SIG-M5 treated with dmso at 0.1 percent for 504 hours (cell line): ENCODE data around the gene RAP1GAP.
"Not testable (repeated sequence)": the region's sequence is repeated elsewhere in the genome, so short reads cannot be mapped to it uniquely, and the experiment has no call there.

Experiments used
- DNase-seq: peaks from one replicate; lab custom pipeline; 2025; ENCODE audit not compliant: unreplicated experiment; lab: John Stamatoyannopoulos, UW

RAP1GAP gene

DNA sequence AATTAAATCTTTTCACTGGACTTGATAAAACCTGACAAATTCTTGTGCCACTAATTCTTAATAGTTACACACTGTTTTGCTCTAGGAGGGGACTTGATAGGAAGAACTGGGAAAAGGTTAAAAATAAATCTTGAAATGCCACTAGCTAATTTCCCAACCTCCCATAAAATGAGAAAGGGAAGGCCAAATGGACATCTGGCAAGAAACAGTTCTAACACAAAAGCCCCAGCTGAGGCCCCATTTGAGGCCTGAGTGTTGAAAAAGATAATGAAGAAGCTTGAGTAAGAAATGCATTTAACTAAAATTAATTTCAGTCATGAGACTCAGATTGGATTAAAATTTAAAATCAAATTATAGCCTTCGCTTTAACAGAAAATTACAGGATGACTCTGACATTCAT lies 11.2 kb upstream of the RAP1GAP start:
- DNase-seq = no peak

DNA sequence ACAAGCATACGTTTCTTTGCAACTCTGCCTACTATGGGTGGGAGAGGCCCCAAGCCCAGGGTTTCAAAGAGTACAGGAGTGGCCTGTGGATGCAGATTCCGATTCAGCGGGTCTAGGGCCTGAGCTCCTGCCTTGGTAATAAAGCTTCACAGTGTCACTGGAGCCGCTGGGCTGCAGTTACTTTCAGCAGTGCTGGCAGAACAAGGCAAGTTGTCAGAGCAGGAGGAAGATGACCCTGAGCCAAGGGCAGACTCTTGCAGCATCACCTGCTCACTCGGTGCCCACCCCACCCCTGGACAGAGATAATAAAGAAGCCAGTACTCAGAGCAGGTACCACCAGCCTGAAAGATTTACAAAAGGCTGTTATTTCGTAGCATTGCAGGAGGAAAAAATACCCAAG lies 8.0 kb upstream of the RAP1GAP start:
- DNase-seq = no peak

DNA sequence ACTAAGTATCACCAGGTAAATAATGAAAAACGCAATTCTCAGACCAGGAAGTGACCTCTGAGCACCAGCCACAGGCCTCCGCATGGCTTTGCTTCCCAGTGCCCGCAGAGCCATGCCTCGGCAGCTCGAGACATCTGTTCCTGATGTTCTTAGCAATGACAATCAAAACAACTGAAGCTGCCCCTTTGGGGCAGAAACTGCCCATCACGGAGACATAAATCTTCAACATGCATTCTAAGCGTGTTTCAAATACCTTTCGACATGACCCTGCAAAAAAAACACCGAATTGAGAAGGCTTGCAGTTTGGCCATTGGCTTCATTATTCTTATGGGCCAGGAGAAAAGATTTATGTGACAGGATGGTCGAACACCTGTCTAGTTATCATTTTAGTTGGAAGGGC lies 5.8 kb upstream of the RAP1GAP start:
- no peak for DNase-seq

DNA sequence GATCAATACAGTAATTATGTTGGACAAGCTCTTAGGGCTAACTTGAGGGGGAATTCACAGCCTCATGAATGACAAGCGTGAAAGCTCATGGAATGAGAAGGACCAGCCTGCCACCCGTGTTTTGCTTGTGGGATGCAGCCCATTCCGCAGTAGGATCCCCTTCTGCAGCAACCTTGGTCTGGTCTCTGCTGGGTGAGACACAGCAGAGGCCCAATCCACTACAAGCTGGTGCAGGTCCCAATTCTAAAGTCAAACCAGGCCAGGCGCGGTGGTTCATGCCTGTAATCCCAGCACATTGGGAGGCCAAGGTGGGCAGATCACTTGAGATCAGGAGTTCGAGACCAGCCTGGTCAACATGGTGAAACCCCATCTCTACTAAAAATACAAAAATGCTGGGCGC lies 4.7 kb upstream of the RAP1GAP start:
- DNase-seq = not testable (repeated sequence)

DNA sequence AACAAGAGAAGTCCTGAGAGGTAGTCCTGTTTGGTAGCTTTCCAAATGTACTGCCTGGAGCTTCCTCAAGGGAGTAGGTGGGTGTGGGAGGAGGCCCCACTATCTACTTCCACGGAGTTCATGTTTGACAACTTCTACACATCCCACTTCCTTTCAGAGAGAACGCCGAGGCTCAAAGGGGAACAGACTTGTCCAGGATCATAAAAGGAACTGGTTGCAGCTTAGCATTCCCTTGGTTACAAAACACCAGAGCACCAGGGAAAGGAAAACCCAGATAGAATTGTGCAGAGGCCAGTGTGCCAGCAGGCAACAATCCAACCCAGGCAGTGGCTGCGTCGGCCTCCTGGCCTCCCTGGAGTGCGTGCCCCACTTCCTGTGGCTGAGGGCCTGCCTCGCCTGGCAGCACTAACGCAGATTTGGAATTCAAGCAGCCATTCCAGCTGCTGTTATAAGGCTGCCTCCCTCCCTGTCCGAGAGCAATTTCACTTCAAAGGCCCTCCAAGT lies 4.2 kb upstream of the RAP1GAP start:
- DNase-seq = no peak

DNA sequence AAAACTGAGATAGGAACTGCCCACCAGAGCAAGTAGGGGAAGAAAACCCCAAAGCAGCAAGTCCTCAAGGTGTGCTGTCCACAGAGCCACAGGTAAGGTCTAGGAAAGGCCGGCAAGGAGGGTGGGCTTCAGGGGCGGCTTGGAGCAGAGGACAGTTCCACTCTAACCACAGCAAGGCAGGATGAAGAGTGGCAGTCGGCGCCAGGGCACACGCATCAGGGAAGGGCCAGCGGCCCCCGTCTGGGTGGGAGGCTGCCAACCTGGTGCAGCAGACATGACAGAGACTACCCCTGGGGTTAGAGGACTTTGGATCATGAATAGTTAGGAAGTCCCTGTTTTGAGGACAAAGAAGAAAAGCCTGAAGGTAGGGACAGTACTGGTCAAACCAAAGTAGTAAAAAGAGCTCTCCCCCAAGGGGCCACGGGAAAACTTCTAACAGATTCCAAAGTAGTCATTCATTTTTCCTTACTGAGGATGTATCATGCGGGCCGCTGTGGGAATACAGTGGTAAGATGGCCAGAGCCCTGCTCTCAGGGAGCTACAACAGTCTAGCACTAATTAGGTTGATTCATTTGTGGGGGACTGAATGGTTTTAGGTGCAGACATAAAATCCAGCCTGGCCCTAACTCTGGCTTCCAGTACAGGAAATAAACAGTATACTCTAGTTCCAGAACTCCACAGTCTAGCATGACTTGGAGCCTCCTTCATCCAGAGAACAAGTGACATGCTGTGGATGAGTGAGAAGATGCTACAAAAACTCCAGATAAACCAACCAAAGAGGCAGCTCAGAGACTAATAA lies 3.5 kb upstream of the RAP1GAP start:
- DNase-seq = no peak

DNA sequence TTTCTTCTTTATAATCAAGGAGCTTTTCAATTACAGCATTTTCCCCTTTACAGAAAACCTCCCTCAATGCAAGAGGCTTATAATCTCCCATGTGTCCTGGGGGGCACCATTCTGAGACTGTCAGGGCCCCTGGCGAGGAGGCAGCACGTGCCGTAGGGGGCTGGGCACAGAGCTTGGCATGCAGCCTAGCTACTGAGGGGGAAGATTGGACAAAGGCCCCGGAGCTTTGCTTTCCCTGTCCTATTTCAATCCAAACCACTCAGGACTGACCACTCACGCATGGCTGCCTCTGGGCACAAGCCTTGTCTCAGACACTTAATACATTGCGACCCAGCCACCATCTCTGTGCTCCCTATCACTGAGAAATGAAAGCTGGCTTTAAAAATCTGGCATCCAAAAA lies 2.8 kb upstream of the RAP1GAP start:
- DNase-seq = no peak

DNA sequence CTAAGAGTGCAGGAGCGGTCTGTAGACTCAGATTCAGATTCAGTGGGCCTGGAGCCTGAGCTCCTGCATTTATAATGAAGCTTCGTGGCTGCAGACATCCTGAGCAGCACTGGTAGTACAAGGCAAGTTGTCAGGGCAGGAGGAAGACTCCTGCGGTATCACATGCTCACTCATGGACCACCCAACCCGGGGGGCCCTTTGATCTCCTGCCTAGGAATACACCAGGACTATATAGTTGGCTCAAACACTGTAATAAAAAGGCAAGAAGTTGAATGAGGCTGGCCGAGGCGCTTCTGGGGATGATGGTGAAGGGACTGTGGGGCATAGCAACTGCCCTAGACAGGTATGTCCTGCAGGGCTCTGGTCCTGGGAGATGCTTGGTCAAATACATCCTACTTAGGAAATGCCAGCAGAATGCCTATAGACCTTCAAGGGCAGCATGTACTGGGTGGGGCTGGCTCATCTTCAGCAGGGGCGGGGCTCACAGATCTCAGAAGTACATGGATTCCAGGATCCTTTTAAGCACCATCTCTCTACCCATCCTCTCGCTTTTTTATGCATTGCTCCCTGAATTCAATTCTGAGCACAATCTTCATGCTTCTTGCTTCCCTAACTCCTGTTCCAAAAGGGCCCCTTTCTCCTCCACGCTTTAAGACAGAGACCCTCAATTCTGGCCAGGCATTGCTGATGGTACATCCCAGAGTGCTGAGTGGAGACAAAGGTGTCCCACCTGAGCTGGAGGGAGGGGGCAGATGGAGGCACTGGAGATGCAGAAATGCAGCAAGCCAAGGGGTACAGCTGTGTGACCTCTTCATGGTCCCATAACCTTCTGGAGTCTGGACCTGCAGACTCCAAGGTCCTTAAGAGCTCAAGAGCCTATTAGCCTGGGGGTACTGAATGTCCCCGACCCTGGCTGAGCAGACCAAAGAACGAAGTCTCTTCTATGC lies 2.1 kb upstream of the RAP1GAP start:
- no peak for DNase-seq

DNA sequence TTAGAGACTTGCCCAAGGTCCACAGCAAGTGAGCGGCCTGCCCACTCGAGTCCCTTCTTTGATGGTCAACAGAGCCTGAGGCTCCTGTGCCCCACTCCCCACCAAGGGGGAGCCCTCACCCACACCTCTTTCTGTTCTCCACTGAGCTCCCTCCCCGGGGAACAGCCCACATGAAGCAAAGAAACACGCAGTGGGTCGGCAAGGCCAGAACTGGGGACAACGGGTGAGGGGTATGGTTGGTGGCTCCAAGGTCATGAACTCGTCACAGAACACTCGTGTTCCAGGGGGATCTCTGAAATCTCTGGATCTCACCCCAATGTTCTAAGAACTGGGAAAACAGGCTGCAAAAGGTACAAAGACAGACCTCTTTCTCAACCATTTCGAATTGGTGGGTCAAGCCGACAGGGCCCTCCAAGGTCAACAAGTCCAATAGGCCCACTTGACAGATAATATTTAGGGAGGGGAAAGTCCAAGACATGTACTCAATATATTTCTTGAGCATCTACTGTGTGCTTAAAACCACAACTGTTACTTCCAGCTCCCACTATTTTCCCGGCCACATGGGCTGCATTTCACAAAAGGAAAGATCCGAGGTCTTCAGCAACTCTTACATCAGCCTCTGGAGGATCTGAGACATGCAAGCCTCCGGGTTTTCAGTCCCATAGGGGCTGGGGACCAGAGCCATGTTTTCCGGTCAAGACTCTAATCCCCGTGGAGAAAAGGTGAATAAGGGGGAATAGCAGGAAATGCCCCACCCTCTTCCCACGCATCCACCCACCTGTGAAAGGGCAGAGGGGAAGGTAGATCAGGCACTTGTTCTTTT lies 1.1 kb upstream of the RAP1GAP start:
- no peak for DNase-seq

DNA sequence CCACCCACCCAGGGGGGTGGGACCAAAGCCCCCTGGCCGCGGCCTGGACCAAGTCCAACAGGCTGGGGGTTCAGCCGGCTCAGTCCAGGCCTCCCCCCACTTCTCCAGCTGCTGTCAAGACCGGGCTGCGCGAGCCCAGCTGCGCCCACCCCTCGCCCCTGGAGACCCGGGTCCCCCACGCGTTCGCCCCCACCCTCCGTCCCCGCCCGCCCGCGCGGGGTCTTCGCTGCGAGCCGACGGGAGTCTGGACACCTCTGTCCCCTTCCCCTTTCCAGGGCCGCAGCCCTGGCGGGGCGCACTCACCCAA lies 253 bp downstream of the RAP1GAP start:
- DNase-seq = no peak

DNA sequence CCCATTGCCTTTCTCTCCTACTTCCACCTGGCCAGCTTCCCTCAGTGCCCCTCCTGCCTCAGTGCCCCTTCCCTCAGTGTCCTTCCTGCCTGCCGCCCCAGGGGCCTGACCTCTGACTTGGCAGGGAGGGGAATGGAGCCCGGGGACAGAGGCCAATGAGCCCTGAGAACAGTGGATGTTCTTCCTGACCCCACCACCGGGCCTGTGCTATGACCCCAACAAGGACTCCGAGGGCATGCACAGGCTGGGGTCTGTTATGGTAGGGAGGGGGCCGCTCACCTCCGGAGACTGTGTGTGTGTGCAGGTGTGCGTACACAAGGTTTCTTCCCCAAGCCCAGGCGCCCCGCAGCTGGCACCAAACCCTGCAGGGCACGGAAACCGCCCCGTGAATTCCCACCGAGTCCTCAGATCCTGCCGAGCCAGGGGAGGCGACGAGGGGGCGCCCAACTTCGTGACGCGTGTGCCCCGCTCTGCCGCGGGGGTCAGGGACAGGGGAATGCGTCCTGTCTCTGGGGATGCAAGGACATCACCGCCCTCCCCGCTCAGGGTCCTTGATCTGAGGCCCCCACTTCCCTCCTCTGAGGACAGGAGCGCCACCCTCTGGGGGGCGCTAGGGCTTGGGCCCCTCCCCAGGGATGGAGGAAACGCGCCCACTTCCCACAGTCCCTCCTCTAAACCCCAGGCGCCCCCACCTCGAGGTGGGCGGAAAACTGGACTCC lies 766 bp downstream of the RAP1GAP start:
- DNase-seq = no peak

DNA sequence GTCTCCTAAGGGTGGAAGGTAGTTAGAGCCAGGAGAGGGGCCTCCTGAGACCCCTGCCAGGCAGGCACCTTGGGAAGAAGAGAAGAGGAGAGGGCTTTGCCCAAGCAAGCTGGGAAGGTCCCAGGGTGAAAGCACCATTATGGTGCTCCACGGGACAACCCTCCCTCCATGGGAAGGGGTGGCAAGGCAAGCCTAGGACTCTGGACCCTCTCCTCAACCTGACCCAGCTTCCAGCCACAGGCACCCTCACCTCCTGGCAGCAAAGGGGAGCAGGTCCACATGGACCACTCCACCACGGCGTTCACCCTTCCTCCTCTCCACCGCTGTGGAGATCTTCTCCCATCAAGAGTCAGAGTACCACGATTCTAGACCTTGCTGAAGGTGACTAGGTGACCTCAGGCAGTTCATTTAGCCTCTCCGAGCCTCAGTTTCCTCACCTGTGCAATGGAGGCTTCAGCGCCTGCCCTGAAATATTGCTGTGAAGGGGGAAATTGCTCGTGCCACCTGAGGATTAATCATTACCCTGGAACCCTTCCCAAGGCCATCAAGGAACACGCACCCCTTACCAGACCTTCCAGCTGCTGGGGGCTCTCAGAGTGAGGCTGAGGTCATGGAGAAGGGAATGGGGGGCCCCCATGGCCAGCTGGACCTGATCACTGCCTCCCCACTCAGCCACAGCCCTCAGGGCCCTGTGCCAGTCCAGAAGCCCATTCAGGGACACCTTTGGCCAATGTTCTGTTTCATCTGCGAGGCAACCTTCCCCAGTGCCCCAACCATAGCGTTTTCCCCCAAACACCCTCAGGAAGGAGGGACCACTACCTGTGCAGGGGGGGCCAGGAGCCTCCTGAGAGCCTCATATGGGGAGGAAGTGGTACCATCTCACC lies 1.6 kb downstream of the RAP1GAP start:
- no peak for DNase-seq

DNA sequence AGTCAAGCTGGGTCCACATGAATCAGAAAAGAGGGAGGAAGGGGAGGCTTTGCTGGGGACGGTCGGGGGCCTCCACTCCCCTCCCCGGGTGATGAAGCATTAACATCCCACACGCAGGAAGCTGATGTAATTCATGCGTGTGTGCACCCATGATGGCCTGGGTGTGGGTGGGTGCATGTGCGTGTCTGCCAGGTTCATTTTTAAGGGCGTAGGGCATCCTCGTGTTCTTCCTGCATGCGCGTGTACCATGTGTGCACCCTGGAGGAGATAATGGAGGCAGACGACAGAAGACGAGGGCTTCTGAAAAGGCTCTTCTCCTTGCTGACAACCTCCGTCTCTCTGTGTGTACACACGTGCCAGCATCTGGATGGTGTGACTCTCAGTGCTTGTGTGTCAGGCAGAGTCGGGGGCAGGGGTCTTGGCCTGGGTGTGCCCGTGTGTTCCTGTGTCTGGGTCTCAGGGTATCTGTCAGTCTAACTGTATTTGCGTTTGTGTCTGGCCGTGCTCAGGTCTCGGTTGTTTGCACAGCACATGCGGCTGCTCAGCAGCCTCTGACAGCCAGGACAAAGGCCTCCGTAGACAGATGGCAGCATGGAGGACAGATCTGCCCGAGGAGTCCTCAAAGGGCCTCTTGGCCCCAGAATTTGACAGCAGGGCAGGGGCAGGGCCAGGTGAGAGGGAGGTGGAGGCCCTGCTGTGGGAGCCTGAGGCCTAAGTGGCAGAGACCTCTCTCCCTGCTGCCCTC lies 2.4 kb downstream of the RAP1GAP start:
- no peak for DNase-seq

DNA sequence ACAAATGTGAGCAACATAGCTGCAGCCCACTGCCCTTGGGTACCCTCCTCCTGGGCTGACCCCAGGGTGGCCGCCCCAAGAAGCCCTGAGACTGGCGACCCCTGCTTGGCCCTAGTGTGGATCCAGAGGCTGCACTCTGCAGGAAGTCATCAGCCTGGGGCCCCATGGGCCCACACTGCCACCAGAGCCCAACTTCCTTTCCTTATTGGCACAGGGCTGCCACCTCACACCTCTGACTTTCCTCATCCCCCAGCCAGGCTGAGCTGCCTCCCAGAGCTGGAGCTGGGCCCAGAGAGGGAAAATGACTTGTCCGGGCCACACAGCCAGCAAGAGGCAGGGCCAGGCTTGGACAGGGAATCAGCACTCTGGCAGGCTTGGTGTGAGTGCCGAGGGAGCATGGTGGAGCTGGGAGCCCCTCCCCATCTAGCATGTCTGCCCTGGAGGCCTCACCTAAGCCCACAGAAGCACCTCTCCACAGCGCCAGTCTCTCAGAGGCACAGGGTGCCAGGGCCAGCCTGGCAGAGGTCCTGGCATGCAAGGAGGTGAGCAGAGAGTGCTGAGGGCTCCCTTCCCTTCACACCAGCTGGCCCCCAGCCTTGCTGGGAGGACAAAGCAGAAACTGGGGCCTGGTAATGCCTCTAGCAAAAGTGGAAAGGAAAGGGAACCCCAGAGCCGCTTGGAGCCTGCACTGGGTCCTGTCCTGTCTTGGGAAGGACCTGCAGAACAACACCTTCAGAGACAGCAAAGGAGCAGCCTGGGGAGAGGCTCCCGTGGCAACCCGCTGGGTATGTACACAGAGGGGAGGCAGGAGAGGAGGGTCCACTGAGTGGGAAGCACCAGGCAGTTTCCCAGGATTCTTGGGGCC lies 3.2 kb downstream of the RAP1GAP start:
- no peak for DNase-seq

DNA sequence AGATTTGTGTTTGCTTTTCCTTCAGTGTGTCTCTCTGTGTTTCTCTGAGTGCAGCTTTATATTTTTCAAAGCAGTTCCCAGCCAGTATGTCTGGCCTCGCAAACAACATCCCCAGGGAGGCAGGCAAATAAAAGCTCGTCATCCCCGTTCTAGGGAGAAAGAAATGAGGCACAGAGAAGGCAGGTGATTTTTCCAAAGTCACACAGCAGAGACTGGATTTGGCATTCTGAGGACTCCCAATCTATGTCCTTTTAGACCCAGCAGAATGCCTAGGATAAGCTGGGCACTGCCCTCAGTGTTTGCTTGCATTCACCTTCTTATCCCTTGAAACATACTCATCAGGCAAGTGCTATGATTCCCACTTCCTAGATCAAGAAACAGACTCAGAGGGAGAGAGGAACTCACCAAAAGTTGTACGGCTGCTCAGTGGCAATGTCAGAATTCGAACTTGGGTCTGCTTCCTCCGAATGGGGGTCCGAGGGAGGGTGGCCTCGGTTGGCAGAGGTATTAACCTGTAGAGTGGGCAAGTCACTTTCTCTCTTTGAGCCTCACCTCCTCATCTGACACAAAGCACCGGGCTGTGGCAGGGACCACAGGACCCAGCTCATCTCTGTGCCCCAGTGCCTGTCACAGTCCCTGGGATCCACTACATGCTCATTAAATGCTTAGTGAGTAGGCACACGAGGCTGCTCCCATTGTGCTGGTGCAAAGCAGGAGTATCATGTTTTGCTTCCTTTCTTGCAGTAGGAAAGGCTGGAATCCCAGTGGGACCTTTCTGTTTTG lies 4.2 kb downstream of the RAP1GAP start:
- DNase-seq = no peak

DNA sequence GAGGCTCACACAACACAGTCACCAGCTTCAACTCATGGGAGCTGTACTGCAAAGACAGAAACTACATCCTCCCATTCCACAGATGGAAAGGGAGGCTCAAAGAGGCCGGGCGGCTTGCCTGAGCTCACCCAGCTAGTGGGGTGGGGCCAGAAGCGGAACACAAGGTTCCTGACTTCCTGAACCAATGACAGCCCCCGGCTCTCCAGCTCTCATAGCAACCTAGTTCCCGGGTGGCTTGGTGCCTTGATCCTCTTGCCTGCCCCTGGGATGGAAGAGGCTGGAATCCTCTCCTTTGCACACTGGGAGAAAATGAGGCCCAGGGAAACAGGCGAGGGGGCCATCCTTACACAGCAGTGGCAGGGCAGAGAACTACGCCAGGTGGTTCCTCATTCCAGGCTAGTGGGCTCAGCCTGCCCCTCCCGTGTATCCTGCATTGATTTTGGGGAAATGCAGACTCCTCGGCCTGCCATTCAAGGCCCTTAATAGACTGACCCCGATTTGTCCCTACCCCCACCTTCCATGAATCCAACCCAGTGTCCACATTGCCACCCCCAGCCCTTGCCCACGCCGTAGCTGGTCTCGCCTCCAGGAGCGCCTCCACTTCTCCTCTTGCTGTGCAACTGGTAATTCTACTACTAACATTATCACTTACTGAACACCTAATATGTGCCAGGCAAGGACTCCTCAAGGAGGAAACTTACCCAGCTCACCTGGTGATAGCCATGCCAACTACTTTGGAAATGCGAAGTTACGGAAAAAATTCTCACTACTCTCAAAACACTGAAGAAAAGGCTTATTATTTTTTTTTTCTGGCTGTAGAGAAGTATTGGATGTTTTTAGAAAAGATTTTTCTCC lies 5.0 kb downstream of the RAP1GAP start:
- no peak for DNase-seq
